Cortex of kidney (tissue), 1 donor: ENCODE data around the gene GPA33.
"Not testable (repeated sequence)": the region's sequence is repeated elsewhere in the genome, so short reads cannot be mapped to it uniquely, and the experiment has no call there.

Experiments
- DNase-seq: peaks from one replicate; lab custom pipeline; 2025; lab: John Stamatoyannopoulos, UW

The GPA33 gene

DNA sequence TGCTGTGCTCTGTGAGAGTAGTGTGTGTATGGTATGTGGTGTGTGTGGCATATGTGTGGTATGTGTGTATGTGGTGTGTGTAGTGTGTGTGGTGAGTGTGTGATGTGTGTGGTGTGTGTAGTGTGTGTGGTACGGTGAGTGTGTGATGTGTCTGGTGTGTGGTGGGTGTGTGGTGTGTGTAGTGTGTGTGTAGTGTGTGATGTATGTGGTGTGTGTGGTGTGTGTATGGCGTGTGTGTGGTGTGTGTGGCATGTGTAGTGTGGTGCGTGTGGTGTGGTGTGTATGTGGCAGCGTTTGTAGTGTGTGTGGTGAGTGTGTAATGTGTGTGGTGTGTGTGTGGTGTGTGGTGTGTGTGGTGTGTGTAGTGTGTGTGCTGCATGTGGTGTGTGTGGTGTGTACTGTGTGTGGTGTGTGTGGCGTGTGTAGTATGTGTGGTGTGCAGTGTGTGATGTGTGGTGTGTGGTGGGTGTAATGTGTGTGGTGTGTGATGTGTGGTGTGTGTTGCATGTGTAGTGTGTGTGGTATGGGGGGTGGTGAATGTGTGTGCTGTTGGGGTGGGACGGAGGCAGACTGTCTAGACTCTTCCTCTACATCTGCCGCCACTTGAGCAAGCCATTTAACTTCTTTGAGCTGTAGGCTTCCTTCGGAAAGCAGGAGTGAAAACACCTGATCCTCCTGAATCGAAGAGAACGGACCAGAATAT is 33.5 kb downstream of the GPA33 start:
- no peak for DNase-seq

DNA sequence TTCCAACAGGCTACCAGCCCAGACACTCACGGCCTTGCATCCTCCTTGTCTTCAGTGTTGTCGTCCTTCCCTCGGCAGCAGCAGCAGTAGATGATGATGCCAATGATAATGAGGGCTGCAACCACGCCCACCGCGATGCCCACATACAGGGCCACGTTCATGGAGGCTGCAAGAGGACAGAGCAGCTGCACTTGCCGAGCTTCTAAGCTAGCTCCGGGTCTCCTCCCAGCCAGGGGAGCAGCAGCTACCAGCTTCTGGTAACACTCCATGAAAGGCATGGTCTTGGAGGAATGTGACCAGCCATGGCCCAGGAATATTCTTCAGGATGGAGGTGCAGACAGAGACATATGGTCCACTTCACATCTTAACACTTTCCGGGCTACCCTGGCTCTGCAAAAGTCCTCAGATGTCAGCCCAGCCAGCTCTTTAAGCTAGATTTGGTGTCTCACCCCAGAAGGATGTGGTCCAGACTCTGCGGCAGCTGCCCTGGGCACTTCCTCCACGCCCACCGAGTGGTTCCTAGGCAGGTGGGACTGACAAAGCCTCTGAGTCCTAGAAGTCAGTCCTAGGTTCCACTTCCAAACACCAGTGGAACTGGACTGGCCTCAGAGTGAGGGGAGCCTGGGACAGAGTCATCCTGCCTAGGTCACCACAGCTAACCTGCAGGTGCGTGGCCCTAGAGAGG is 35.1 kb downstream of the GPA33 start:
- DNase-seq = no peak

DNA sequence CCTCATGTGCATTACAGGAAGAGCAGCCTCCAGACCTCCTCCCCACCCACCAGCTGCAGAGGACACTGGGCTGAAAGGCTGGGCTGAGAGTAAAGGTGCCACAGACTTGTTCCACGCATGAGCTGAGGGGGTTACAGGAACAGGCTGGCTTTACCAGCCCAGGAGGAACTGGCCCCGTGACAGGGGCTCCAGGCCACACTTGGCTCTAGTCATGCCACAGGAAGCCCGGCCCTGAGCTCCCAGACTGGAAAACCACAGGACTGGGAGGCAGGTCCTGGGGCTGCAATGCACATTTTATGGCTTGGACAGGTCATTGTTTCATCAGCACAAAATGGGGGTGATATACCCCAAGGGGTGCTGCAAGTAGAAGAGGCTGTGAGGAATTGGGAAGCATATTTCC is 35.6 kb downstream of the GPA33 start:
- no peak for DNase-seq

DNA sequence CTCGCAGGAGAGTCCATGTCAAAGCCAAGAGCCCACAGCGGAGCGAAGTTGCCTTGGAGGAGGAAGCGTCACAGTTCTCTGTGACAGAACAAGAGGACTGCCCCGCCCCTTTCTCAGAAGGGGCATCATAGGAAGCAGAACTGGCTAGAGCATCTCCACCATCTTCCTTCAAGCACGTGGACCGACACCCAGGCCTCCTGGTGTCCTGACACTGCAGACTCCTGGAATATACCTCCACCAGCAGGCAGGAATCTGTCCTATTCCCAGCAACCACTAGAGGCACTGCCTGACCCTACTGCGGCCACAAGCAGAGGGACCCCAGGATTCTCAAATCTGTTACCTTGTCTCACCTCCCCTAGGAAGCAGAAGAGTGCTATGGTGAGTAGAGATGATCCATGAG is 37.8 kb downstream of the GPA33 start:
- DNase-seq = no peak

DNA sequence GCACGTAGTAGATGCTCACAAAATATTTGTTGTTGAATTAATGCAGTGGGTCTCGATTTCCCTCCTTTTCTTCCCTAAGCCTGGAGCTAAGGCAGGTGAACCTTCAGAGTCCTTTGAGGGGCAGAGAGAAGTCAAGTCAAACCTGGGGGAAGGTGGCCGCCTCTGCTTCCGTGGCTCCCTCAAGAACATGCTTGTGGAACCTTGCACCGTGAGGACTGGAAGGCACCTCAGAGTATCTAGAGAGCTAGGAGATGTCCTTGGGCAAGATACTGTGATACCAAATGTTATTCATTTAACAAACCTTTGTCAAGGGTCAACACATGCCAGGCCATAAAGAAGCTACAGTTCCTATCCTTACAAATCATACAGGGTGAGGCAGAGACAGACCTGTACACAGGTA is 38.3 kb downstream of the GPA33 start:
- no peak for DNase-seq

DNA sequence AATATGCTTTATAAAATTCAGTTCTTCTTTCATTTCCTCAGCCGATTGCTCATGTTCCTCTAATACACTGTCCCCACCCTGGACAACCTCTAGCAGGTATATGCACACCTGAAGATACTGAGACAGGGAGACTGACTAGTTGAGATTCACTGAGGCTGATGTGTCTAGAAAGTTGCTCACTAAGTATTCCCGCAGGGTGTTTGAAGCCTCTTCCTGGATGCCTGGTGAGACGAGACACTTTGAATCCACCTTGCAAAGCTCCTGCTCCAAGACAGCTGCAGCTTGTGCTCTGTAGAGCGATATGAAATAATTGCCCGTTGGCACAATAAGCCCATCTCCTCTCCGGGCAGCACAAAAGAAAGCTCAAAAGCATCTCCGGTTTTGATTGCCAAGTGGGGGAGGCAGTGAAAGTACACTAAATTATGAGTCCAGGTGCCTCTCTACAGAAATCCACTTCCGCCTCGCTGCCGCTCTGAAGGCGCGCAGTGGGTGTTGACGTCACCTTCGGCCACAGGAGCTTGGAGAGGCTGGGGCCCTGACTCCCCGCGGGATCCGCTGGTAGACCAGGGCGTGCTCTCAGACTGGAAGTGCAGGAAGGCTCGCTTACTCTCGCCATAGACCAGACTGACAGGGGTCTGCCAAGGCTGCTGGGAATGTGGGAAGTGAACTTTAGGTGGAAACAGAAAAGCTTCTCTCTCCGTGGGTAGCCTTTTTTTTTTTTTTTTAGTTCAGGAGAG is 46.3 kb downstream of the GPA33 start:
- no peak for DNase-seq

DNA sequence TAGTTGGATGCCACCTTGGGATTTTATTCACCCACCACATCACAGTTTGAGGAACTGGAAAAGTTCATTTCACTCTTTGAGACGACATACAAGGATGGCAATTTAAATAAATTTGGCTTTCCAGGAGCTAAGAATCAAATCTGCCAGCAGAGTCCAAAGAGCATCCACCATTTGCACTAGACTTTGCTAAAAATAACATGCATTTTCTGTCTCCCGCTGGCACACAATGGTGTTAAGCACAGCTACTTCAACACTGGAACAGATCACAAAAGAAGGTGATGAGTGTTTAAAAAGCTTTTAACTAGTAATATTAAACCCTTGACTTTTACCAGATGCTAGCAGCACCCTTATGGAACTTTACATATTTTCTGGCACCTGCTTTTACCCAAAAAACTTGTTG is 56.5 kb downstream of the GPA33 start:
- DNase-seq = no peak

GRCh38 chr1:167029553-167029952 is 60.6 kb downstream of the GPA33 start:
- not testable (repeated sequence) for DNase-seq

GRCh38 chr1:167022384-167022783 is 67.8 kb downstream of the GPA33 start:
- no peak for DNase-seq

- no peak for DNase-seq
Measured at GRCh38 chr1:167016100-167016750, 74.0 kb downstream of the GPA33 start.

GRCh38 chr1:167013108-167013929 is 76.9 kb downstream of the GPA33 start:
- DNase-seq = no peak

DNA sequence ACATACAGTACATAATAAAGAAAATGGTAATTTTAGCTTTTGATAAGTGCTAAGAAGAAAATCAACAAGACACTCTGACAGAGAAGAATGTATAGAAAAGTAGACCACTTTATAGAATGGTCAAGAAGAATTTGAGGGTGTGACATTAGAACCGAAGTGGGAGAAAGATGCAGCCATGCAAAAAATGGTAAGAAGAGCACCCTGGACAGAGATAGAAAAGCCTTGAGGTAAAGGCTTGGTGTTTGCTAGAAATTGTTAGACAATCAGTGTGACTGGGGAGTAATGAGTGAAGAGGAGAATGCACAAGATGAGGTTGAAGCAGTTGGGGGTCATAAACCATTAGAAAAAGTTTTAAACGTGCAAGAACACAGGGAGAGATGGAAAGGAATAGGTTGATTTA is 77.6 kb downstream of the GPA33 start:
- DNase-seq = no peak

GRCh38 chr1:167011560-167012191 is 78.5 kb downstream of the GPA33 start:
- no peak for DNase-seq

DNA sequence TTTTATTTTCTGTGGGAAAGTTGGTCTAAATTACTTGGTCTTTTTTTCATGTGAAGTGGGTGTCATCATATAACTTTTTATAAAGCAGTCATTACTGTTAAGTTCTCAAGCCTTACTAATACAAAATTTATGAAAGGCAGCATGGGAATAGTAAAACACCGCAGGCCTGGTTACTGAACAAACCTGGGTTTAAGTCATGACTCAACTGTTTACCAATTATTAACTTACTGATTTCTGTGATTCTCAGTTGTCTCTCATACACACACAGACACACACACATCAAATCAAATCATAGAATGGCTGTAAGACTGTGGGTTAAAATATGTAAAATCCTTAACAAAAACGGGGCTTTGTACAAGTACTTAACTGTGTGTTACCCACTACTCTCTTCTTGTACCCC is 86.5 kb downstream of the GPA33 start:
- no peak for DNase-seq
